NB4 (cell line): ENCODE measurements around the gene RNF2.

ENCODE experiments used
- CTCF ChIP-seq: IDR thresholded peaks from one replicate; pipeline ENCODE4 v1.5.1; 2012; ENCODE audit warnings: low read depth, low read length
- MAX ChIP-seq: IDR thresholded peaks from 2 replicates; pipeline ENCODE4 v1.6.1; 2011; ENCODE audit warnings: low read depth, low read length
- MYC ChIP-seq: IDR thresholded peaks from 2 replicates; pipeline ENCODE4 v1.6.1; 2011; ENCODE audit warnings: low read depth, low read length
- POLR2A ChIP-seq: IDR thresholded peaks from 2 replicates; pipeline ENCODE4 v1.6.1; 2011; ENCODE audit warnings: mild to moderate bottlenecking; ENCODE audit not compliant: insufficient read length; ENCODE audit errors: extremely low read depth

GRCh38 chr1:185039726-185040407 lies 5.5 kb upstream of the RNF2 start:
- no peak for TF ChIP-seq CTCF
- TF ChIP-seq MYC, result no peak
- TF ChIP-seq POLR2A, result no peak
- TF ChIP-seq MAX, result no peak
